HG03432 (cell line): ENCODE measurements around the gene ADORA3.
A peak's percentile ranks its signal among the peaks of the same experiment; 100 is the strongest.
"Not testable (repeated sequence)": the region's sequence is repeated elsewhere in the genome, so short reads cannot be mapped to it uniquely, and the experiment has no call there.

ENCODE experiments used
- ATAC-seq: cut with Tn5 transposase; IDR thresholded peaks from one replicate; pipeline ENCODE4 v1.9.1; 2021; ENCODE audit warnings: mild to moderate bottlenecking, moderate library complexity; ENCODE audit not compliant: unreplicated experiment

Gene ADORA3

GRCh38 chr1:111503585-111504060, at the start of gene ADORA3, which contains the start of gene TMIGD3:
TSS of gene ADORA3 (minus strand) at chr1:111503633. CDS start at chr1:111503354, 279 bp downstream.
TSS of gene TMIGD3 (minus strand) at chr1:111503633. CDS start at chr1:111503354, 279 bp downstream.
- no peak for ATAC-seq

GRCh38 chr1:111553196-111553595, 49.8 kb upstream of the ADORA3 start:
- no peak for ATAC-seq

GRCh38 chr1:111552587-111552986, 49.2 kb upstream of the ADORA3 start:
- no peak for ATAC-seq

GRCh38 chr1:111551623-111552411, 48.4 kb upstream of the ADORA3 start:
- no peak for ATAC-seq

GRCh38 chr1:111547786-111548185, 44.4 kb upstream of the ADORA3 start:
- ATAC-seq, result not testable (repeated sequence)

- ATAC-seq, result no peak
These were observed 38.8 kb upstream of the ADORA3 start for GRCh38 chr1:111542187-111542586.

GRCh38 chr1:111541721-111542120, 38.3 kb upstream of the ADORA3 start:
- no peak for ATAC-seq

GRCh38 chr1:111540928-111541327, 37.5 kb upstream of the ADORA3 start:
- ATAC-seq, result no peak

- no peak for ATAC-seq
These were observed 35.1 kb upstream of the ADORA3 start for GRCh38 chr1:111538343-111539025.

GRCh38 chr1:111535256-111536191, 32.1 kb upstream of the ADORA3 start:
- ATAC-seq, result no peak

- ATAC-seq, result no peak
These were observed 16.6 kb upstream of the ADORA3 start for GRCh38 chr1:111520053-111520452.

GRCh38 chr1:111517469-111518225, 14.2 kb upstream of the ADORA3 start:
- no peak for ATAC-seq

GRCh38 chr1:111516005-111516535, 12.6 kb upstream of the ADORA3 start:
- ATAC-seq, result peak; percentile 44

- ATAC-seq, result peak; percentile 33
These were observed 12.0 kb upstream of the ADORA3 start for GRCh38 chr1:111515291-111516004.

GRCh38 chr1:111513410-111514020, 10.1 kb upstream of the ADORA3 start:
- ATAC-seq, result no peak

- ATAC-seq, result no peak
These were observed 9.5 kb upstream of the ADORA3 start for GRCh38 chr1:111512931-111513330.

- no peak for ATAC-seq
These were observed 8.9 kb upstream of the ADORA3 start for GRCh38 chr1:111512132-111512889.

GRCh38 chr1:111511370-111511769, 7.9 kb upstream of the ADORA3 start:
- no peak for ATAC-seq
